Suppressor macrophage treated with lipopolysaccharide for 4 hours (primary cell): Measurements from ENCODE around the gene MRPL55.

Experiments used
- DNase-seq: peaks from one replicate; pipeline ENCODE4 v3.0.0-alpha.2; 2020

MRPL55 gene

DNA sequence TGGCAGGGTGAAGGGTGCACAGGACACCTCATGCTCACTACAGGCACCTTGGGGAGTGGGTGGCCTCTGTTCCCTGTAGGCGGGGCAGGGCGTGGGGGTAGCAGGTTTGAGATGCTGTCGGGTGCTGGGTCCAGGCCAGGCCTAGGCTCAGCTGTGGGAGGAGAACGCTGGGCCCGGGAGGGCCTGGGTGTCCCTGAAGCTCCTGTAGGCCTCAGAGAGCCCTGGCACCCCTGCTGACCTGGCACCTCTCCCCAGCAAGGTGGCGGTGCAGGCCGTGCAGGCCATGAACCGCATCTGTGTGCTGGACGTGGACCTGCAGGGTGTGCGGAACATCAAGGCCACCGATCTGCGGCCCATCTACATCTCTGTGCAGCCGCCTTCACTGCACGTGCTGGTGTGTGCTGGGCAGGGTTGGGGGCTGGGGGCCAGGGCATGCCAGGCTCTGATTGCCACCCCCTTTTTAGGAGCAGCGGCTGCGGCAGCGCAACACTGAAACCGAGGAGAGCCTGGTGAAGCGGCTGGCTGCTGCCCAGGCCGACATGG is 38.1 kb upstream of the MRPL55 start:
- DNase-seq: no peak

DNA sequence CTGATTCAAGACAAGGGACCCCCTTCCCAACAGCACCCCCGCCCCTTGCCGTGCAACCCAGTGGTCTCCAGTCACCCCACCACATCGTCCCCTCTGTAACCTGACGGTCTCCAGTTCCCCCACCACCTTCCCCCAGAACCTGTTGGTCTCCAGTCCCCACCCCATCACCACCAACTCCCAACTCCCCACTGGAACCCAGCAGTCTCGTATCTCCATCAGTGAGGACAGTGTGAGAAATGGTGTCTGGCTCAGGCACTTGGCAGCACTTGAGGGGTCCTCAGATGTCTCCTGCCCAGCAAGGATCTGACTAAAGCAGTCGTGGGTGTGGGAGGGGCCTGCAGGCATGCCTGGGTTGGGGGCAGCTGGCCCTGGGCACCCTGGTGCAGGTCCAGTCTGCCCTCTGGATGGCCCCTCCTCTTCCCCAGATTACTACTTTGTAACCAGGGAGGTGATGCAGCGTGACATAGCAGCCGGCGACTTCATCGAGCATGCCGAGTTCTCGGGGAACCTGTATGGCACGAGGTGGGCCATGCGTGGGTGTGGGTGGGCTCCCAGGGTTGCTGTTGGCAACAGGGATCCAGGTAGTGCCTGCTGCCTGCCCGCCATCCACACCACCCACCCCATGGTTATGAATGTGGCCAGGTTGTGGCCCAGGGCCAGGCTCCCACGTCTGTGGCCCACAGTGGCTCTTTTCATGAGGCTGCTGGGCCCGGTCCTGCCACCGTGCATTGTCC is 37.5 kb upstream of the MRPL55 start:
- DNase-seq: no peak

DNA sequence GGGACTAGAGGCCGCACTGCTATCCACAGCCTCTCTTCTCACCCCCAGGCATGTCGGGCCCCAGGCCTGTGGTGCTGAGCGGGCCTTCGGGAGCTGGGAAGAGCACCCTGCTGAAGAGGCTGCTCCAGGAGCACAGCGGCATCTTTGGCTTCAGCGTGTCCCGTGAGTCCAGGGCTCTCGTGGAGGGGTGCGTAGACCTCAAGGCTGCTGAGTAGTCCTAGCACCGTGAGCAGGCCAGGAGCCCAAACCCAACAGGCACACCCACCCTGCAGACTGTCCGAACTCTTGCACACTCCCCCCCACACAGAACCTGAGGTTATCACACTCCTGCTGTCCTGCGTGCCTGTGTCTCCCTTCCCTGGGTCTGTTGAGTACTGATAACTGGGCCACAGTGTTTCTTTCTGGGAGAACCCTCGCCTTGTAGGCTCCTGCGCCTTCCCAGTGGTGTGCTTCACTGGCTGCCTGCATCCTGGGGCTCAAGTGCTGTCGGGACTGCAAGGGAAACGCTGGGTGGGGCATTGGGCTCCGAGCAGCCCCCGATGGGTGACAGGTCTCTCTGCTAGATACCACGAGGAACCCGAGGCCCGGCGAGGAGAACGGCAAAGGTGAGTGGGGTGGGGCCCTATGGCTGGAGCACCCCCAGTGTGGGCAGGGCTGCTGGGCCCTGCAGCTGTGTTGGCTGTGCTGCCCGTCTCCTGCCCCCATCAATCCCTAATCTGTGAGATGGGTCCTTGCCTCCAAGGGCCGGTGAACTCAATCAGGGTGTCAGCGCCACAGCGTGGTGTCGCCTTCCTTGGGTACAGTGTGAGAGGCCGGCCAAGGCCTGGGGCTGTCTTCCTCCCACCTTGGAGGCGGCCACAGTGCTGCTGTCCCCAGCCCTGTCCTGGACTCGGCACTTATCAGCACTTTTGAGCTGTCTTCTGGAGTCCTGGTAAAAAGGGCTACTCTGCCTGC is 36.6 kb upstream of the MRPL55 start:
- no peak for DNase-seq

DNA sequence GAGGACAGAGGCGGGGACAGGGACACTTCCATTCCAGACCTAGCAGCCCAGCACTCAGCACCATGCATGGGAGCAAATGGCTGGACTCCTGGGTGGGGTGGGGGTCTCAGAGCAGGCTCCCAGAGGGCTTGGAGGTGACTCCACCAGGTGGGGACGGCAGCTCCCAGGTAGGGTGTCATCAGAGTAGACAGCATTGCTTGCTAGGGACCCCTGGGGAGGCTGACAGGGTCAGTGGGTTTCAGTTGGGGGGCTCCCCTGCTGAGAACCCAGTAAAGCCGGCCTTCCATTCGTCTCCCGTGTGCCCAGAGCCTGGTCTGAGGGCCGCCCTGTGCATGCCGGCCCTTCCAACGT is 35.9 kb upstream of the MRPL55 start:
- DNase-seq: no peak

DNA sequence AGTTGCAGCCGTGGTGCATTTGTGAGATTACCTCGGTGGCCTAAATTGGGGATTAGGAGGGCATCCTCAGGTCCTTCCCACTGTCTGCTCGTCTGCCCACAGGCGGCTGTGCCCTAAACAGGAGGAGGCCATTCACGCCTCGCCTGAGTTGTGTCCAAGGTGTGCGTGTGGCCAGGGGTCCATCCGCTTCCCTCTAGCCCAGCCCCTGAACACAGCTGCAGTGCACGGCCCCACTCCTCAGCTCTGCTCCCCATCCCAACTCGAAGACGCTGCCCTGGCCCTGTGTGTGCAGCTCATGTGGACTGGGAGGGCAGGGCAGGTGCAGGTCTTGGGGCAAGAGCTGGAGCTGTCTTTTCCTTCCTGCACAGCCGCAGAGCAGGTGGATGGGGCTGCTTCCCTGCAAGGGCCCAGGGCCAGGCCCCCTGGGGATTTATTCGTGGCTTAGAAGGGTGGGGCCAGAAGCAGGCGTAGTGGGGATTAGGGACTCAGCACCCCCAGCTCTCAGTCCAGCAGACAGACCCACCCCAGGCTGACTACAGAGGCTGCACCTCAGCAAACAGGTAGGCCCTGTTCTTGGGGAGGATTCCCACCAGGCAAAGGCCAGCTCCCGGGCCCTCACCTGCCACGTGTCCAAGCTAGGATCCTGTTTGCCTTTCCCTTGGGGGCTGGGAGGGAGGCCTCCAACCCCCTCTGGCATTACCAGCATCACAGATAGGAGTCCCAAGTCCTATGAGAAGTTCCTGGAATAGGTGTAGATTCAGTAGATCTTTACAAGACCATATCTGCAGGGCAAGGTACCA is 35.3 kb upstream of the MRPL55 start:
- DNase-seq: no peak

DNA sequence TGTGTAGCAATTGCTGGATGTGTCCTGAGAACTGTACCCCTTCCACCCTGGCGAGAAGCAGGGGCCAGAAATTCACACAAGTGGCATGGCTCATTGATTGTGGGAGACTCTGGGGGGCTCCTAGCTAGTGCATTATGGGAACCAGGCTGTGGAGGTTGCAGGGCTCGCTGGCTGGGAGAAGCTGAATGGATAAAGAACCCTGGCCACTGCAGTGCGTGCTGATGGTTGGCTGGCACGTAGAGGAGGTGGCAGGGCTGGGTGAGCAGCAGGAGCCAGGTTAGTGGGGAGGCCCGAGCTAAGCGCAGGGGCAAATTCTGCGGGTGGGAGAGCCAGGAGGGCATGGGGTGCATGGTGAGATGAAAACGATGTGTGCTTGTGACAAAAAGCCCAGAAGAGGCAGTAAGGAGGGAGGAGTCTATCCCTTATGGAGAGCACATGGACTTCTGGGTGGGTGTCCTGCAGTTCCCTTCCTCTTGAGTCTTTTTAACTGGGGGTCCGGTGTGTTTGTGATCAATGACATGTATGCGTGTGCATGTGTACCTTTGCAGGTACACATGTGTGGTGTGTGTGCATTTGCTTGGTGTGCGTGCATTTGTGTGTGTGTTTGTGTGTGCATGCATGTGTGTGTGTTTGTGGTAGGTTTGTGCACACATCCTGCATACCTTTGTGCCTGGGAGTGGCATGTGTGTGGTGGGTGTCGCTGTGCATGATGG is 34.5 kb upstream of the MRPL55 start:
- no peak for DNase-seq

DNA sequence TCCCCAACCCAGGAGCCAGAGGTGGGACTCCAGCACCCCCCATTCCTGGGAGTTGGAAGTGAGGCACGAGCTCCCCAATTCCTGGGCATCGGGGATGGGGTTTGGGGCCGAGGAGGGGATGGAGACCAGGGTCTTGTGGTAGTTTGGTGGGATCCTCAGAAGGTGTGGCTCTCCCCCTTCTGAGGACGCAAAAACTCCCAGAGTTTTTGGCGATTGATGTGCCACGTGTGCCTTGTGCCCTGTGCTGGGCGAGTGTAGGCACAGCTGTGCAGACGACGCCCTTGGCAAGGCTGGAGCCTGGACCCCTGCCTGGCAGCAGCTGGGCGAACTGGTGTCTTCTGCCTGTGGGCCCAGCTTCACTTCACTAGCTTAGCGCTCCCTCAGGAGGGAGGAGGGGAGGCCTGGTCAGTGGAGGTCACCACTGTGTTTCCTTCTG is 33.6 kb upstream of the MRPL55 start:
- no peak for DNase-seq

DNA sequence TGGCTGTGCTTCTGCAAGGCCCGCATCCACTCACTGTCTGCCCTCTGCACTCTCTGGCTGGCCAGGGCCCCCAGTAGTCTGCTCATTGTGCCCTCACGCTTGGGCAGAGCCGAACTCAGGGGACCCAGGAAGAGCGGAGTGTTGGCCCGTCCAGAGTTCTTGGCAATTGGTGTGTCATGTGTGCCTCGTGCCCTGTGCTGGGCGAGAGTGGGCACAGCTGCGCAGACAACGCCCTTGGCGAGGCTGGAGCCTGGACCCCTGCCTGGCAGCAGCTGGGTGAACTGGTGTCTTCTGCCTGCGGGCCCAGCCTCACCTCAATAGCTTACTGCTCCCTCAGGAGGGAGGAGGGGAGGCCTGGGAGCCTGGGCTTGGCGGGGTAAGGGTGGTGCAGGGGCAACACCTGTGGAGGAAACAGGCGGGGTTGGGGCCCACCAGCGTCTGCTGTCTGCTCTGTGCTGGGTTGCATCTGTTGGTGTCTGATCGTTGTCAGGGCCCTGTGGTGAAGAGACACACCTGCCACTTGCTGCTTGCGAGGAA is 33.1 kb upstream of the MRPL55 start:
- no peak for DNase-seq

DNA sequence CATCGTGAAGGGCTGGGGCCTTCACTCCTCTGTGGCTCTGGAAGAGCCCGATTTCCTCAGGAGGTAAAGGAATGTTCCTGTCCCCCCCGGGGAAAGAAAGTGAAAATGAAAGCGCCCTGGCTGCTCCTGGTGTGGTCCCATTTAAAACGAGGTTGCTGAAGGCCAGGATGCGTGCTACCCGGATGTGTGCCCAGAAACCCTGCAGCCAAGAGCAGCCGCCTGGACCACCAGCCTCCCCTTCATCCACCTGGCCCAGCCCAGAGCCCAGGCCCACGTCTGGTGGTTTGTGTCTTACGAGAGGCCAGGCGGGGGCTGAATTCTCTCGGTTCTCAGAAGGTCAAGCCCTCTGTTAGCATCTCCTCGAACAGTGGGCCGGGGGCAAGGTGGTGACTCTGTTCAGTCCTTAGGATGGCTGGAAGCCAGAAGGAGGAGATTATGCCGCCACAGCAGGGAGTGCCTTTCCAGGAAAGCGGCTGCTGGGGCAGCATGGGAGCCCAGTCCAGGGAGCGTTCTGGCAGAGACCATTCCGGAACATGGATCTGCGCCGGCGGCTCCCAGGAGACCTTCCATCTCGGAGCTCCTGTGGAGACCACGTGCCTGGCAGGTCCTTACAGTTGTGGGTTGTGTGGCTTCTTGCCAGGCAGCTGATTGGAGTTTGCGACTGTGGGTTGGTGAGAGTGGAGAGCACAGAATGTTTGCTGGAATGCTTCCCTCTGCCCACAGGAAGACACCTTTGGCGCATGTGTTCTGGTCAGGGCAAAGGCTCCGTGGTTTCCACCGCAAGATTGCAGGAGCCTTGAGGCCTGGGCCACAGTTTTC is 32.3 kb upstream of the MRPL55 start:
- DNase-seq: peak; percentile 62

DNA sequence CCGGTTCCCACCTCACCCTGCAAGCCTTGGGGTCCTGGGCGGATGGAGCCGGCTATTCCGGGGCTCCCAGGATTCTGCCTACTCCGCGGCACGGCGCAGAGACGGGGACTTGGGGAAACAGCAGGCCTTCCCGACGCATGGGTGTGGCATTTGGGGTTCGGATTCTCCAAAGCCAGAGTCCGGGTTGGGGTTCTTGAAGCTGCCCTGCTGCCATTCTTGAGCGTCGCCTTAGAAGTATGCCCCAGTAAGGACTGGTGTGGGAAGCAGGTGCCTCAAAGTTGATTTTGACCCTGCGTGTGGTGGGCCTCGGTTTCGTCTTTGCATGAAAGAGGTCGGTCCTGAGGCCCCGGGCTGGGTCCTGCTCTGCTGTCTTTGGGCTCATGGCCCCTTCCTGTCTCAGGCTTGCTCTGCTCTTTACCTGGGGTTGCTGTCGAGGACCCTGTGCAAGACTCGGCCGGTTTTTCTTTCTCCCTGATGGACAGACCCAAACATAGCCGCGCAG is 31.7 kb upstream of the MRPL55 start:
- DNase-seq: peak; percentile 8

DNA sequence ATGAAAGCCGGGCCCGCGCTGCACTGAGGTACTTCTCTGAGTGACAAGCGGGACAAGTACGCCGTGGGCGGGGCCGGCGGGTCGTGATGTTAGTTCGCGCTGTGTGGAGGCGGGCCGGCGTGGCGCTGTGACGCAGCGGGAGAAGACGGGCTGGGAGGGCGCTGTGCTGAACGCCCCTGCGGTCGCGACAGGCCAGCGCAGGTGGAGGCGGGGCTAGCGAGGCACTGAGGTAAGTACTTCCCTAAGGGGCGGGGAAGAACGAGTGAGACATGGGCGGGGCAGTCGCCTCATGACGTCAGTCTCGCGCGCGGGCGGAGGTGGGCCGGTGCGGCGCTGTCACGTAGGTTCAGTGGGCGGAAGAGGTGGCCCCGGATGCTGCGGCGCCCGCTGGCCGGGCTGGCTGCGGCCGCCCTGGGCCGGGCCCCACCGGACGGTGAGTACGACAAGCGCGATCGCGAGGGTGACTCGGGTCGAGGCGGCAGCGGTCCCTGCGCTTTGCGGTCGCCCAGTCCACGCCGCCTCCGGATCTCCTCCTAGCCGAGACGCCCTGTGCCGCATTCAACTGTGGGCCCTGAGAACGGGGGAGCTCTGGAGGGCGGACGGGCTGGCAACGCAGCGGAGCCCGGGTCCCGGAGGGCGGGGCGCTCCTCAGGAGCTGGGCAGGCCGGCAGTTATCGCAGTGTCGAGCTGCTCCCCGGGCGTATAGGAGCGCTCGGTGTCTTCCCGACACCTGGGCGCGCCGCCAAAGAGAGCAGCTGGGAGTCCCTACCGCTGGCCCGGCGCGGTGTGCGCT is 31.0 kb upstream of the MRPL55 start, which contains the start of gene GUK1:
GUK1 (plus strand) TSS at position 349 of the 793 bp plus-strand sequence; CDS start at position 373, 24 bp downstream.
- DNase-seq: peak; percentile 100

DNA sequence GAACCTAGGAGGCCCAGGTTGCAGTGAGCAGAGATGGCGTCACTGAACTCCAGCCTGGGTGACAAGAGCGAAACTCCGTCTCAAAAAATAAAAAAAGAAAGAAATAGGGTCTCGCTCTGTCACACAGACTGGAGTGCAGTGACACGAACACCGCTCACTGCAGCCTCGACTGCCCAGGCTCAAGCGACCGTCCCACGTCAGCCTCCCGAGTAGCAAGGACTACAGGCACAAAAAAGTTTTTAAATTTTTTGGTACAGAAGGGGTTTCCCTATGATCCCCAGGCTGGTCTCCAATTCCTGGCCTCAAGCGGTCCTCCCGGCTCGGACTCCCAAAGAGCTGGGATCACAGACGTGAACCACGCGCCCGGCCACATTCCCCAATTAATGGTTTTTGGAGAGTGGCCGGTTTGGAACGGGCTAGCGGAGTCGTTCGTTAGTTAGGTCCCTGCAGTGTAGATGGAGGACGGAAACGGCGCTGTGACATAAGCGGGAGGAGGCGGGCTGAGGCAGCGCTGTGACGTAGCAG is 30.4 kb upstream of the MRPL55 start:
- no peak for DNase-seq

DNA sequence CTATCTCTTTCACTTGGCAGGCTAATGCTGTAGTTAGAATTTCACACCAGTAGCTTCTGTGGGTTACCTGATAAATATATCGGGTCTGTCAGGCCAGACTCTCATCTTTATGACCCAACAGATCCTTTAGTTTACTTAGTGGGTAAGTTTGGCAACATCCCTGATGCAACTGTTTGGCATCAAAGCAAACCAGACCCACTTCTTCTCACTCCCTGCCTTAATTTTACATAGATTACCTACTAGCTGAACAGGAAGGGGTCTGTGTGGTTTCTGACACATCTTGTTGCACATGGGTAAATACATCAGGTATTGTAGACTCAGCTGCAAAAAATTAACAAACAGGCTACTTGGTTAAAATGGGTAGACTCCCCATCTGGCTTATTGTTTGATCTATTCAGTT is 27.8 kb upstream of the MRPL55 start:
- DNase-seq: no peak

DNA sequence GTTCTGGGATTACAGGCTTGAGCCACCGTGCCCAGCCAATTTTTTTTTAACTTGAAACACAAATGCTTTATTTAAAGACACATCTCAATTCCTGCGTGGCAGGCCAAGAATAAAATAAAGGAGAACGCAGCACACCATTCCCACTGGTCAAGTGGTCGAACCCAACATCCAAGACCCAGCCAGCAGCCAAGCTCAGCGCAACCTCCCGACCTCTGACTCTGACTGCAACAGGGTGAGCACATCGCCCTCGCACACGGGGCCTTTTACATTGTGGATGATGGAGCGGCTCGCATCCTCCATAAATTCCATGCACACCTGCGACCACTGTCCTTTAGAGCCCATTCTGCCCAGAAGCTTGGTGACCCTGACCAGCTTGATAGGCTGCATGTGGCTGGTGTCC is 25.5 kb upstream of the MRPL55 start:
- no peak for DNase-seq

DNA sequence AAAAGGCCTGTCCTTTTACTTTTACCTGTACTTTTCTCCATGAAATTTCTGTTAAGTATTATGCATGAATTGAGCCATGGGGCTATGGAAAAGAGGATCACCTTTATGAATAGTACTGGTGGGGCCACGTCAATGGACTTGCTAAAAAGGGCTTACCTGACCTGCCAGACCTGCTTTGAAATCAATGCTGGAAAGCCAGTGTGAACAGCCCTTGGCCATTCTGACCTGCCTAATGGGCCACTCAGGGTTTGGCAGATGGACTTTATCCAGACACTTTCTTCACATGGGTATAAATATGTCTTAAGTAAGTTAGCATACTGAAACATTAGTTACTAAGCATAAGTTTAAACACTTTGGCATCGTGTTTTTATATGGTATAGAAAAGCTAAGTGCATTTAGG is 22.7 kb upstream of the MRPL55 start:
- no peak for DNase-seq

DNA sequence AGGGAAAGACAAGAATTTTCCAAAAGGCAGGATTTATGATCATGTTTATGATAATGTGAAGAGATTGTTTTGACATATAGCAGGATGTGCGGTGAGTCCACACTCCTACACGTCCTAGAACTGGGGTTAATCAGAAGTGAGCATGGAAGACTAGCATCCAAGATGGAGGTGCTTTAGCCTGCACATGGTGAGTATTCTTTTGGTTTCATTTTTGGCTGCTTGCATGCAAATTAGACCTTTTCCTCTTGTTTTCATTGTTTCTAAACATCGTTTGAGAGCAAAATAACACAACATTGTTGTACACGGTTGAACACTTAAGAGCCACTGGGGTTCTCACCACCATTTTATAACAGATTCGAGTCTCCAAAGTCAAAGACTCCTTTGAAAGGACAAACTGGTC is 16.1 kb upstream of the MRPL55 start:
- DNase-seq: no peak

DNA sequence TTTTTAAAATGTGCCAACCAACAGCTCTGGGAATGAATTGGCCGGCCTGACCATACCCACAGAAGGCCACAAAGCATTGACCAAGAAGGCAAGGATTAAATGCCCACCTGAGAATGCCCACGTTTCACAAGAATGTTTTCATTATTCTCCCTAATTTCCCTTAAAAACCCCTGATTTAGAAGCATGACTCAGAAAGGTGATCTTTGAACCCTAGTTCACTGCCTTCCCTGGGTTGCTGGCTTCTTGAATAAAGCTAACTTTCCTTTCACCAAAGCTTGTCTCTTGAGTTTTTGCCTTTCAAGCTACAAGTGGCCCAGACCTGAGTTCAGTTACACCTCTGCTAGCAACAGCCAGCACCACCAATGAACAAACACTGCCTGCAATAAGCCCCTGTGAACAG is 14.4 kb upstream of the MRPL55 start:
- DNase-seq: no peak

DNA sequence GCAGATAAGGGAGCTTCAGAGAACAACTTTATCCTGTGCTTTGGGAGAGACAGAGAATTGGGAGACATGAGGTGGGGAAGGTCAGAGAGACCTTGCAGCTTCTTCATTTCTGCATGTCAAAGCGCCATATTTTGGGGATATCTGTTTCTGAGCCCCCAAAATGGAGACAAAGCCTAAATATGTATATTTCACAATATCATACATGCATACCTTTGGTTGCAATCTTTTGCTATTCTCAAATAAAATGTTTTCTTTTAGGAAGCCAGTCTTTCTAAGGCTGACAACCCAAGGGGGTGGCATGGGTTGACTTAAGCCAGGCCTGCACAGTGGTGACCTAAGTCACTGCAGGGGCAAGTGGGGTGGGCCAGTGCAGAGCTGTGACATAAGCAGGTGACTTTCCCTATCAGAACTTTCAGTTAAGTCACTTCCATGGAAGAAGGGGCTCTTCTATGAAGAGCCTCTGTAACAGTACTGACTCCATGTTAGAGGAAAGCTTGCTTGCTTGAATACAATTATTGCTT is 13.9 kb upstream of the MRPL55 start:
- no peak for DNase-seq

DNA sequence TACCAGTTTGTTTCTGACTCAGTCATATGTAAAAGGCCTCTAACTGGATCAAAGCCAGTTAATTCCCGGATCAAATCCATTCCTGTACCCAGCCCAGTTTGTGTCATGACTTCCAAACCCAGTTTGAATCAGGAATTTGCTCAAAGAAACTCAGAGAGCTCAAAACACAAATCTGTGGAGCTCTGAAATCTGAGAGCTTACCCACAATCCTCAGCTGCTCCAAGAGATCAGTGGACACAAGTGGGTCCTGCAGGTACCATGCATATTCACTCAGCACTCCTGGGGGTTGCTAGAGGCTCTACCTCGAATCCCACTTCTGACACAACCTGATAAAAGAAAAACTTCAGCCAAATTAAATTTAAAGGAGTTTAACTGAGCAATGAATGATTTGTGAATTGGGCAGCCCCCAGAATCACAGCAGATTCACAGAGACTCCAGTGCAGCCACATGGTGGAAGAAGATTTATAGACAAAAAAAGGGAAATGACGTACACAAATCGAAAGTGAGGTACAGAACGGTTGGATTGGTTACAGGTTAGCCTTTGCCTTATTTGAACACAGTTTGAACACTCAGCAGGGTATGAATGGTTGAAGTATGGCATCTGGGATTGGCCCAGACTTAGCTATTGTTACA is 11.9 kb upstream of the MRPL55 start:
- DNase-seq: no peak
